Measurements from ENCODE around the gene RUSC2.
A peak's percentile ranks its signal among the peaks of the same experiment; 100 is the strongest.
"Not testable (repeated sequence)": the region's sequence is repeated elsewhere in the genome, so short reads cannot be mapped to it uniquely, and the experiment has no call there.

Gene RUSC2

DNA sequence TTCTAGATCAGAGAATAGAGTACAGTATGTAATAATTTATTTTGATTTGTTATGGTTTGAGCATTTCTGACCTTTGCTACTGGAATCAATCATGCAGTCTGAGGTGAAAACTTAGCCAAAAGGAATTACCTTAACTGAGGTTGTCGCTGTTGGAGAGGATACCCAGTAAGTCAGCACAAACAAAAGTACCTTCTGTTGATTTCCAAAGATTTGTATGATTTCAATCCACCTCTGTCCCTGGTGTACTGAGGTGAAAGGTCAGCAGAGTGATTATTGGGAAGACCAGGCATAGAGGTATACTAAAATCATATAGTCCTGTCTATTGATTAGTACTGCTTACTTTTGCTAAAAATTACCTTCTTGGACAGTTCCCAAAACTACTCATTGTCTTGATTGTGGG lies 32.8 kb downstream of the RUSC2 start:
- Histone ChIP-seq H3K27me3 (ENCODE audit: insufficient read depth, poor library complexity, severe bottlenecking) (no peaks in the 10 kb centered on the region), H3K27ac (replicated peaks) (no peak overlapping the region), H3K4me3 (replicated peaks; ENCODE audit: insufficient read depth, low read length) (no peak overlapping the region)
- TF ChIP-seq, protein P1, sequence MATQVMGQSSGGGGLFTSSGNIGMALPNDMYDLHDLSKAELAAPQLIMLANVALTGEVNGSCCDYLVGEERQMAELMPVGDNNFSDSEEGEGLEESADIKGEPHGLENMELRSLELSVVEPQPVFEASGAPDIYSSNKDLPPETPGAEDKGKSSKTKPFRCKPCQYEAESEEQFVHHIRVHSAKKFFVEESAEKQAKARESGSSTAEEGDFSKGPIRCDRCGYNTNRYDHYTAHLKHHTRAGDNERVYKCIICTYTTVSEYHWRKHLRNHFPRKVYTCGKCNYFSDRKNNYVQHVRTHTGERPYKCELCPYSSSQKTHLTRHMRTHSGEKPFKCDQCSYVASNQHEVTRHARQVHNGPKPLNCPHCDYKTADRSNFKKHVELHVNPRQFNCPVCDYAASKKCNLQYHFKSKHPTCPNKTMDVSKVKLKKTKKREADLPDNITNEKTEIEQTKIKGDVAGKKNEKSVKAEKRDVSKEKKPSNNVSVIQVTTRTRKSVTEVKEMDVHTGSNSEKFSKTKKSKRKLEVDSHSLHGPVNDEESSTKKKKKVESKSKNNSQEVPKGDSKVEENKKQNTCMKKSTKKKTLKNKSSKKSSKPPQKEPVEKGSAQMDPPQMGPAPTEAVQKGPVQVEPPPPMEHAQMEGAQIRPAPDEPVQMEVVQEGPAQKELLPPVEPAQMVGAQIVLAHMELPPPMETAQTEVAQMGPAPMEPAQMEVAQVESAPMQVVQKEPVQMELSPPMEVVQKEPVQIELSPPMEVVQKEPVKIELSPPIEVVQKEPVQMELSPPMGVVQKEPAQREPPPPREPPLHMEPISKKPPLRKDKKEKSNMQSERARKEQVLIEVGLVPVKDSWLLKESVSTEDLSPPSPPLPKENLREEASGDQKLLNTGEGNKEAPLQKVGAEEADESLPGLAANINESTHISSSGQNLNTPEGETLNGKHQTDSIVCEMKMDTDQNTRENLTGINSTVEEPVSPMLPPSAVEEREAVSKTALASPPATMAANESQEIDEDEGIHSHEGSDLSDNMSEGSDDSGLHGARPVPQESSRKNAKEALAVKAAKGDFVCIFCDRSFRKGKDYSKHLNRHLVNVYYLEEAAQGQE (IDR thresholded peaks at IDR 0.05; ENCODE audit: insufficient replicate concordance, low read depth) = no peak
- TF ChIP-seq, protein P2, sequence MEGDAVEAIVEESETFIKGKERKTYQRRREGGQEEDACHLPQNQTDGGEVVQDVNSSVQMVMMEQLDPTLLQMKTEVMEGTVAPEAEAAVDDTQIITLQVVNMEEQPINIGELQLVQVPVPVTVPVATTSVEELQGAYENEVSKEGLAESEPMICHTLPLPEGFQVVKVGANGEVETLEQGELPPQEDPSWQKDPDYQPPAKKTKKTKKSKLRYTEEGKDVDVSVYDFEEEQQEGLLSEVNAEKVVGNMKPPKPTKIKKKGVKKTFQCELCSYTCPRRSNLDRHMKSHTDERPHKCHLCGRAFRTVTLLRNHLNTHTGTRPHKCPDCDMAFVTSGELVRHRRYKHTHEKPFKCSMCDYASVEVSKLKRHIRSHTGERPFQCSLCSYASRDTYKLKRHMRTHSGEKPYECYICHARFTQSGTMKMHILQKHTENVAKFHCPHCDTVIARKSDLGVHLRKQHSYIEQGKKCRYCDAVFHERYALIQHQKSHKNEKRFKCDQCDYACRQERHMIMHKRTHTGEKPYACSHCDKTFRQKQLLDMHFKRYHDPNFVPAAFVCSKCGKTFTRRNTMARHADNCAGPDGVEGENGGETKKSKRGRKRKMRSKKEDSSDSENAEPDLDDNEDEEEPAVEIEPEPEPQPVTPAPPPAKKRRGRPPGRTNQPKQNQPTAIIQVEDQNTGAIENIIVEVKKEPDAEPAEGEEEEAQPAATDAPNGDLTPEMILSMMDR (IDR thresholded peaks at IDR 0.05; ENCODE audit: insufficient read depth, low read length) = no peak
- TF ChIP-seq POLR2AphosphoS5 (IDR thresholded peaks at IDR 0.05; ENCODE audit: low read depth) = no peak
- no peak for TF ChIP-seq GABPA (IDR thresholded peaks at IDR 0.05; ENCODE audit: low read depth)
- TF ChIP-seq SPI1 (IDR thresholded peaks at IDR 0.05; ENCODE audit: borderline replicate concordance, low read depth) = no peak
- DNase-seq (ENCODE audit: low read depth in 1 of 2, low spot score in 1 of 2) = no peak

DNA sequence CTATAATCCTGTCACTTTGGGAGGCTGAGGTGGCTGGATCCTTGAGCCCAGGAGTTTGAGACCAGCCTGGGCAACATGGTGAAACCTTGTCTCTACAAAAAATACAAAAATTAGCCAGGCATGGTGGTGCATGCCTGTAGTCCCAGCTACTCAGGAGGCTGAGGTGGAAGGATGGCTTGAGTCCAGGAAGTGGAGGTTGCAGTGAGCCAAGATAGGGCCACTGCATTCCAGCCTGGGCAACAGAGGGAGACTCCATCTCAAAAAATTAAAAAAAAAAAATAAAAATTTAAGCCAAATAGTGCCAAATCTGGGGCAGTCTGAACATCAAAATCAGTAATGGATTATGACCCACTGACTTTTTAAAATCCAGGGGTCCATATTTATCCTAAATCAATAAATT lies 33.6 kb downstream of the RUSC2 start:
- not testable (repeated sequence) for H3K4me3 ChIP-seq (replicated peaks; ENCODE audit: insufficient read depth, low read length); DNase-seq (ENCODE audit: low read depth in 1 of 2, low spot score in 1 of 2); H3K27me3 ChIP-seq (ENCODE audit: insufficient read depth, poor library complexity, severe bottlenecking); H3K27ac ChIP-seq (replicated peaks)

DNA sequence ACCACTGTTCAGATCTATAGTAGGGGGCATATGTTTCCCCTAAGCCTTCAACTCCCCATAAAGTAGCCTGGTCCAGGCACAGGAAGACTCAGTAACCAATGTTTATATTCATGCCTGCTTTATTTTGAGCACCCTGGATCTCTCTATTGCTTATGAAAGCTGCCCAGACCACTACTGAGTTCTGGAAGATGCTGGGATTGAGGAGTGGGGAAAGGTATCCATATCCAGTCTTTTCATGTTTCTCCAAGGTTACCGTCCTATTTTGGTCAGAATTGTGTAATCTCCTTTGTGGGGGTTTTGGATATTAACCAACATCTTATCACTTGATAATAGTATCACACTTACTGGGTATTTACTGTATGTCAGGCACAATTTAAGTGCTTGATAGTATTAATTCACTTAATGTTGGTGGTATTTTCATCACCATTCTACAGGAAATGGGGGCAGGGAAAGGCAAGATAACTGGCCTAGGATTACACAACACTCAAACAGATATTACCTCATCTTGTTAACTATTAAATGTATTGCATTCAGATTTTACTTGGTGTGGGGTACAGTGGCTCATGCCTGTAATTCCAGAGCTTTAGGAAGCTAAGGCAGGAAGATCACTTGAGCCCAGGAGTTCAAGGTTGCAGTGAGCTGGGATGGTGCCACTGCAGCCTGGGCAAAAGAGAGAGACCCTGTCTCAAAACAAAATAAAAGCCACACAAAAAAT lies 36.3 kb downstream of the RUSC2 start:
- Histone ChIP-seq H3K27me3 (ENCODE audit: insufficient read depth, poor library complexity, severe bottlenecking) (no peaks in the 10 kb centered on the region), H3K27ac (replicated peaks) (peak overlapping the region; percentile 52), H3K4me3 (replicated peaks; ENCODE audit: insufficient read depth, low read length) (no peak overlapping the region)
- peak; percentile 9 to 35 for DNase-seq (ENCODE audit: low read depth in 1 of 2, low spot score in 1 of 2)
- TF ChIP-seq, protein P2 (IDR thresholded peaks at IDR 0.05; ENCODE audit: insufficient read depth, low read length) = no peak
- TF ChIP-seq, protein P1 (IDR thresholded peaks at IDR 0.05; ENCODE audit: insufficient replicate concordance, low read depth) = no peak
- TF ChIP-seq GABPA (IDR thresholded peaks at IDR 0.05; ENCODE audit: low read depth) (no peak), SPI1 (IDR thresholded peaks at IDR 0.05; ENCODE audit: borderline replicate concordance, low read depth) (no peak), POLR2AphosphoS5 (IDR thresholded peaks at IDR 0.05; ENCODE audit: low read depth) (no peak)

DNA sequence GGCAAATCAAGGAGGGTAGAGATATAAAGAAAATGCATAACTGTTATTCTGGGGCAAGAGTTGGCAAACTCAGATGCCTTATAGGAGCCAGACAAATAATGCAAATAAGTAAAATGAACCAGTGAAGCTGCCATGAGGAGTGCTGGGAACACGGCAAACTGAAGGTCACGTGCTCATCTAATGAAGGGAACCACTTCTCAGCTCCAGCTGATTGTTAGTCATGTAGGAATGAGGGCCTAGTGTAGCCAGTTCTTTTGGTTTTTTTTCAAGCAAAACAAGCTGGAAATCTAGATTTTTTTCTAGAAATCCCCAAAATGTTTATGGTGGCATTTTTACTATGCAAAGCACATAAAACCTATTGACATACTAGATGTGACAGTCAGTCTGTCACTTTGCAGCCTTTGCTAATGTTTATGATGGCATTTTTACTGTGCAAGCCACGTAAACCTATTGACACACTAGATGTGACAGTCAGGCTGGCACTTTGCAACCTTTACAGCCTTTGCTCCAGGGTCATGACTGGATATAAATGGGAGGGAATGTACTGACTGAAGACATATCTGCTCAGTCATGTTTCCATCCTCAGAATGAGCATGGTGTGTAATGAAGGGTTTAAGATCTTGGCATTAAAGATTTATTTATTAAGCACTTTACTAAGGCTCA lies 39.4 kb downstream of the RUSC2 start:
- H3K4me3 ChIP-seq (replicated peaks; ENCODE audit: insufficient read depth, low read length) = no peak overlapping the region
- DNase-seq (ENCODE audit: low read depth in 1 of 2, low spot score in 1 of 2) = no peak
- TF ChIP-seq, protein P1 (IDR thresholded peaks at IDR 0.05; ENCODE audit: insufficient replicate concordance, low read depth) = no peak
- no peak for TF ChIP-seq POLR2AphosphoS5 (IDR thresholded peaks at IDR 0.05; ENCODE audit: low read depth)
- TF ChIP-seq, protein P2 (IDR thresholded peaks at IDR 0.05; ENCODE audit: insufficient read depth, low read length) = no peak
- H3K27me3 ChIP-seq (ENCODE audit: insufficient read depth, poor library complexity, severe bottlenecking) = no peaks in the 10 kb centered on the region
- no peak overlapping the region for H3K27ac ChIP-seq (replicated peaks)
